GM21723 (cell line): ENCODE measurements around the gene MEOX1.
"Not testable (repeated sequence)": the region's sequence is repeated elsewhere in the genome, so short reads cannot be mapped to it uniquely, and the experiment has no call there.

Source experiments
- ATAC-seq: cut with Tn5 transposase; IDR thresholded peaks from one replicate; pipeline ENCODE4 v1.9.1; 2021; ENCODE audit warnings: mild to moderate bottlenecking, moderate library complexity; ENCODE audit not compliant: unreplicated experiment

Gene MEOX1

DNA sequence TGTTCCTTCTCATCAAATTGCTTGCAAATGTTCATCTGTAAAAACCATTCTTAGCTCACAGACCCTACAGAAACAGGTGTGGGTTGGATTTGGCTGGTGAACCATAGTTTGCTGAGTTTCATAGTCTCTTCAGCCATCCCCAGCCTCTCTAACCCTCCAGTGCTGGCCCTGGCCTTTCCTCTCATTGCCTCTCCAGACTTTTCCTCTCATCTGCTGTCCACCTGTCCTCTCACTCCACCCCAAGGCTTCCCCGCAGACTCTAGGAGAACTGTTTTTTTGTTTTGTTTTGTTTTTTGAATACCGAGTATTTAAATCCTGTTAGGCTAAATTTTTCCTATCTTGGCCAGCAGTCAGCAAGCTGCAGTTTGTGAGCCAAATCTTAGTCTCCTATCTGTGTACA lies 41.1 kb downstream of the MEOX1 start:
- no peak for ATAC-seq

DNA sequence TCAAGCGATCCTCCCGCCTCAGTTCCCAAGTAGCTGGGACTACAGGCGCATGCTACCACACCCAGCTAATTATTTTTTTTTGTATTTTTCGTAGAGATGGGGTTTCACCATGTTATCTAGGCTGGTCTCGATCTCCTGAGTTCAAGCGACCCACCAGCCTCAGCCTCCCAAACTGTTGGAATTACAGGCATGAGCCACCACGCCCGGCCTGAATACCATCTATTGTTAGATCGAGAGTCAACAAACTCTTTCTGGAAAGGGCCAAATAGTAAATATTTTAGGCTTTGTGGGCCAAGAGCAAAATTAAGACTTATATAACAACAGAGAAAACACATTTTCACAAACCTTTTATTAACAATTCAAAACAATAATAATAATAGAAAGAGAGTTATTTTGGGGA lies 41.6 kb downstream of the MEOX1 start:
- ATAC-seq: no peak

DNA sequence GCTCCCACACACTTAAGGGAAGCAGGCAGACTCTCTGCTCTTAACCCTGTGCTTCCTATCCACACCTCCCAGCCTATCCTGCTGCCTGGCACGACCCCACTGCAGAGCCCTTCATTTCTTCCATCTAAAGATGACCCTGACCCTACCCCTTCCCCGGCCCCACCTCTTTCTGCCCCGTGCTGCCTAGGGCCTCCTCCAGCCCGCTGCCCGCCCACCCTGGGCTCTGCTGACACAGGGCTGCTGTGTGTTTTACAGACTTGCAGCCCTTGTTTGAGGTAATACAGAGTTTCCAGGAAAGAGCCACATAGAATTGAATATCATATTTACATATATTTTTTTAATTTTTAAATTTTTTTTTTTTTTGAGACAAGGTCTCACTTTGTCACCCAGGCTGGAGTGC lies 42.0 kb downstream of the MEOX1 start:
- no peak for ATAC-seq

DNA sequence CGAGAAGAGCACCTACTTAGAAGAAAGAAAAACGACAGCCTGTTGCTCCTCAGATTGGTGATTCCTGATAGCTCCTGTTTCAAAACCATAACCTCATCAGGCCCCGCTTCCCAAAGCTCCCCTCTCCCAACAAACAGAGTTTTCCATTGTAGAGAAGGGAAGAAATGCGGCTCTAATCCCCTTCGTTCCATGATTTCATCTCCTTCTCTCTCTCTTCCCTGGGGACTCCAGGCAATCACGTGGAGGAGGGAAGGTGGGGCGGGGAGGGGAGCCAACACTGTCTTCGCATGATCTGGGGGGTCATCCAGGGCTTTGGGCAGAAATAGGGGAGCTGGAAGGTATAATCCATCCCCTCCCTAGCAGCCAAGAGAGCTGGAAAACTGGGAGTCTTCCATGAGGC lies 43.4 kb downstream of the MEOX1 start:
- no peak for ATAC-seq

DNA sequence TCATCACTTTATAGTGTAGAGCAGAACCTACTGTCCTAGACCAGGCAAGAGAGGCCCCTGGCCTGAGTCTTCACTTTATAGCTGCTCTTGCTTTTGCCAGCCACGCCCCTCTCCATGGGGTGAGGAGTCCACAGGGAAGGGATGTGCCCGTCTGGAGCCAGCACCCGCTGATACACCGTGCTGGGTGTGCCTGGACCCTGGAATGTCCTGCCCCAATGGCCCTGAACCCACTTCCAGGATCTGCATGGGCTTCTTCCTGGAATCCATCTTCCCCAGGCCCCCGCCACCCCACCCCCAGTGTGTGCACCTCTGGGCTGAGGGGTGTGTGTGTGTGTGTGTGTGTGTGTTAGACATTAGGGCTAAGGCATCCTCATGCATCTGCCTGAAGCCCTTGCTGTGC lies 44.9 kb downstream of the MEOX1 start:
- ATAC-seq: no peak

DNA sequence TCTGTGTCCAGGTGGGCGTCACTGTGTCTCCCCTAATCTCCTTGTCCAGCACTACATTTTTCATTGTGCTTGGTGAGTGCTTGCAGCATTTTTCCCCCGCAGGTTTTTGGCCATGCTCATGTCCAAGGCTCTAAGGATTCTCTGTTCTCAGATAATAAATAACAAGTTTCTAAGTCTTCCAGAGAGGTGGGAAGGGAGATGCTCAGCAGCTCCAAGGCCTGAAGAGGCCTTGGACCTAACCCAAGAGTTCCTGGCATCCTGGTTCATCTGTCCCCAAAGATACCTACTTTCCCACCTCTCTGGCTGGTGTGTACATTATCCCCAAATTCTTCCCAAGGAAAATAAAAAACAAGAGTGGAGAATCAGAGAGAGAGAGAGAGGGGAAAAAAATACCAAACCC lies 45.3 kb downstream of the MEOX1 start:
- ATAC-seq: no peak

DNA sequence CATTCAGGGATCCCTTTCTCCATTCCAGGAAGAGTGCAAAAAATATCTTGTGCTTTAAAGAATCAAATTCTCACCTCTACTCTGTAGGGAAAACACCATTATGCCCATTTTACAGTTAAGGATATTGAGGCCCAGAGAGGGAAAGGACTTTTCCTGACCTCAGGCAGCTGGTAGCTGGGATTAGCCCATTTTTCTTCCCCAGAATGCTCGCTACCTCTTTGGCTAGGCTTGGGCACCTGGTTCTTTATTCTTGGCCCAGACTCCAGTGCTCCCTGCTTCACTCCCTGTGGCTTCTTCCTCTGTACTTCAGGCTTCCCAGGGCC lies 45.7 kb downstream of the MEOX1 start:
- no peak for ATAC-seq

DNA sequence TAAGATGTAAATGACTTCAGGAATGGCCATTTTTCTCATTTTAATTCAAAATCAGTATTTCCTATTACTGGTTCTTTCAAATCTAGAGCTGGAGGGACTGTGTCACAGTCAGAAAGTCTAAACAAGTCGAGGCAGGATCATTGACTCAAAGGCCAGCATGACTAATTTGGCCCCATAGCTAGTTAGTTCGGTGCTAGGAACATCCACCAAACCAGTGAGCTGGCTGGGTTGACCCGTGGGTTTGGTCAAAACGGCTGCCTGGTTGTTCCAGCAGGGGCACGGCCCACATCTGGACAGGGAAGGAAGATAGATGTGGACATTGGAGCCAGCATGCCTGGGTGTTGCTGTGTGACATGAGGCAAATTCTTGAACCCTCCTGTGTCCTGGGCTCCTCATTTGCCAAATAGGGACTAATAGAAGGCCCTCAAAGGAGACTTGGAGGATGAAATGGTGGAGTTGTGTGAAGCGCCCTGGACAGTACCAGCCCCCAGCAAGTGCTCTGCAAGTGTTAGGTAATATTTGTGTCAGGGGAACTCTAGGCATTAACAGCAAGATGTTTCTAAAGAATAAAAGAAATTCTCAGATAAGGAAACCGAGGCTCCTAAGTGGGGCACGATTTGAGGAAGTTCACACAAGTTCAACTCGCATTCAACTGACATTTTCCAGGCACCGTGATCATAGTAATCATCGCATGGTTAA lies 46.2 kb downstream of the MEOX1 start:
- ATAC-seq: no peak

DNA sequence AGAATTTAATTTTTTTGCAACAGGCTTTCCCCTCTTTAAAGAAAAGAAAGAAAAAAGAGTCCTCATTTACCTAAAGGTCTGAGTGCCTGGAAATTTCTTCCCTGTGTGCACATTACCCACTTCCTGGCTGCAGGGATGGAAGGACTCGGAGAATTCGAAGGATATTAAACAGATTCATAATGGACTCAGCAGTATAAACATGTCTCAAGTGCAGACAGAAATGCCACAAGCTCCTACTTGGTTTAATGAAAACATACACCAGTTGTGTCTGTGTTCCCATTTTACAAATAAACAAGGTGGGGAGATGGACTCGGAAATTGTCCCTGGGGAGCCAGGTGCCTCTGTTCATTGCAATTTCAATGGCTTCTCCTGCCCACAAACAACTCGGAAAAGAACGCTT lies 47.2 kb downstream of the MEOX1 start:
- ATAC-seq: no peak

DNA sequence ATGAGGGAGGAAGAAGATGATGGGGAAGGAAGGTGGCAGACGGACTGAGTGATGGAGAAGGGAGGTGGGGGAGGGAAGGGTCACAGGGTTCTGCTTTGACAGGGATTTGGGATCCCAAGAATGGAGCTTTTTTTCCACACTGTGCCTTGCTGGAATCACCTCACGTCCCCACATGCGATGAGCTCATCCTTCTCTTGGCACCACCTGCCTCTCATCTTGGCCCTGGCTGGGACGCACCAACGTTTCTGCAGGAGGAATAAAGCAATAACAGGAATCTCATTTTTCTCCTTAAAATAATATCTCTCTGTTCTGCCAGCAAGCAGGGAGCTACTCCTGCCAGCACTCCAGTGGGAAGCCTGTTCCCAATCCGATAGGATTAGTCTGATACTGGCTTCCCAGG lies 47.8 kb downstream of the MEOX1 start:
- ATAC-seq: no peak

DNA sequence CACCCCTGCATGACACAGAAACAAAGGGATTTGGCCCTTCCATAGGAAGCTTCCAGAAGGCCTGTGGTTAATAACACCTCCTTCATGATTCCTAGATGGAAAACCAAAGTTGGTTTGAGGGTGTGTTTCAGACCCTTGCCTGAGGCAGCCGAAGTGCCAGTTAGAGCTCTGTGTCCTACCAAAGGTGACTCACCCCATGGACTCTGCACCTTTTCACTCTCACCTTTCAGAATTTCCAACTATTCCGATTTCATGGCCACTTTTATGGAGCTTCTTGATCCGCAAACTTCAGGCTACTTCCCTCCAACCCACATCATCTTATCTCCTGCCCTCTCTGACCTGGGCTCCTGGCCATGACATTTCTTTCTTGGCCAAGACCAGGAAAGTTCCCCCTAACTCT lies 49.2 kb downstream of the MEOX1 start:
- no peak for ATAC-seq

DNA sequence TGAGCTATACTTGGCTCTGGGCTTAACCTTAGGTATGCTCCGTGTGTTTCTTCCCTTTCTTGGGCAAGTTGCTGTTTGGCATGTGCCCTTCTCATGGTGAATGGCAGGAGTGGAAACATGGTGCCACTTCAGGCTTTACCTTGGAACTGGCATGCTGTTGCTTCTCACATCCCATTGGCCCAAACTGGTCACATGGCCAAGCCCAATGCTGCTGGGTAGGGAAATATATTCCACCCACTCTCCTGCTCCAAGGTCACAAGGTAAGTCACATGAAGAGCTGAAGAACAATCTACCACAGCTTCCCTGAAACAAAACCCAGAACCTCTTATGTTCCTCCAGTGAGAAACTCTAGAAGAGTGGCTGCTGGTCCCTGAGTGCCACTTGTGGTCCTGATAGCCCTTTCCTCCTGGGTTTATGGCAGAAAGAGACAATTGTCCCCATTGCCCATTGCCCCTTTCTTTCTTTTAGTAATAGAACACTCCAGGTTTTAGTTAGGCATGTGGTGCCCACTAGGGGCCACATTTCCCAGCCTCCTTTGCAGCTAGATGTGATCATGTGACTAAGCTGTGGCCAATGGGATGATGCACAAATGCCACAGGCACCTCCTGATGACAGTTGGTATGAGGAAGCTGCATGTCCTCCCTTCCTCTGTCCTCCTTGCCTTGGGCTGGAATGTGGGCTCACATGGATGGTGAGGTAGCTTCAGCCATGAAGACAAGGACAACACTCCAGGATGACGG lies 50.3 kb downstream of the MEOX1 start:
- no peak for ATAC-seq

DNA sequence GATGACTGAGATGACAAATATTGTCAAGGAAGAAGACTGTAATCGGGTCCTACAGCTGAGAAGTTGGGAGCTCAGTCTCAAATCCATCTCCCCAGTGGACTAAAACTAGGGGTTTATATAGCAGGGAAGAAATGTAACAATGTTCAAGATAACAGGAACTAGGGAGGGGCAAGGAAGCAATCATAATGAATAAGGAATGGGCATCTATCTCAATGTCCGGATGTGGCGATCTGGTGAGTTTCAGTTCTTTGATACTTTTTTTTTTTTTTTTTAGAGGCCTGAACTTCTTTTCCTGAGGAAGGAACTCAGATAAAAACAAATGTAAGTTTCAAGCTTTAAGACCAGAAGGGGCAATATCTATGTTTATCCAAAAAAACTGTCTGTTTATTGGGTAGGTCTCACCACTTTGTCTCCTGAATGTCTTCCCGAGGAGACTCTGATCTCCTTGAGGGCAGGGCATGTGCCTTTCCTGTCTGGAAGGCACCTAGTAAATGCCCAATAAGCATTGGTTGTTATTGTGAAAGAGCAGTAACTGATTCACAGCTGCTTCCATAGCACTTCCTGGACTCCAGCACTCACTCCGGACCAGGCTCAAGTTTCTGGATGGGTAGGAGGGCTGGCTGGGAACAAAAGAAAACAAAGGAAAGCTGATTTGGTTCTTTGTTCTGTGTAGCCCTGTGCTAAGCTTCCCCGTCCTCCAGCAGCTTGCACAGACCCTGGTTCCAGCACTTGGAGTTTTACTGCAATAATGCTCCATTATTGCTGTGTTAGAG lies 51.9 kb downstream of the MEOX1 start:
- no peak for ATAC-seq

DNA sequence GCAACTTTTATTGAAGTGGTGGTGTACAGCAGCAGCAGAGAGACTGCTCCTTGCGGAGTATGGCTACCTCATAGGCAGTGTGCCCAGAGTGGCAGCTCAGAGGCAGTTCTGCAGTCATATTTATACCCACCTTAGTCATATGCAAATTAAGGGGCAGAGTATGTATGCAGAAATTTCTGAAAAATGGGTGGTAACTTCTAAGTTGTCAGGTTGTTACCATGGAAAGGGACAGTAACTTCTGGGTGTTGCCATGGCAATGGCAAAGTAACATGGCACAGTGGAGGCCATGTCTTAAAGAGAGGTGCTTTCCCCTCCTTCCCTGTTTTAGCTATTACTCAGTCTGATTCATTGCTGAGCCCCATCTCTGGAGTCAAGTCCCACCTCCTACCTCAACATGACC lies 53.4 kb downstream of the MEOX1 start:
- ATAC-seq: no peak

DNA sequence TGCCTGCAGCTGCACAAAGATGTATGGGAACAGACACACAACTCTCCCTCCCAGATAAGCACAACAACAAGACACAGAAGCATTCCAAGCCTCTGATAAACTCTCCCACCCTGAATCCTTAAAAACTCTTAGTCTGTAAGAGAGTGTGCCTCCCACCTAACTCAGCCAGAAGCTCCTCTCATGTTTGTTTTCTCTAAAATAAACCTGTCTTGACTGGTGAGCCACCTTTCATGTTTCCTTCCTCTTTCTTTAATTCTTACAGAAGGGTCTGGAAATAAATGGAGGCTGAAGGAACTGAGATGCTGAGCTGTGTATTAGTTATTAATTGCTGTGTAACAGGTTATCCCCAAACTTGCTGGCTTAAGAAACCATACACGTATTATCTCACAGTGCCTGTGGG lies 57.2 kb downstream of the MEOX1 start:
- no peak for ATAC-seq

DNA sequence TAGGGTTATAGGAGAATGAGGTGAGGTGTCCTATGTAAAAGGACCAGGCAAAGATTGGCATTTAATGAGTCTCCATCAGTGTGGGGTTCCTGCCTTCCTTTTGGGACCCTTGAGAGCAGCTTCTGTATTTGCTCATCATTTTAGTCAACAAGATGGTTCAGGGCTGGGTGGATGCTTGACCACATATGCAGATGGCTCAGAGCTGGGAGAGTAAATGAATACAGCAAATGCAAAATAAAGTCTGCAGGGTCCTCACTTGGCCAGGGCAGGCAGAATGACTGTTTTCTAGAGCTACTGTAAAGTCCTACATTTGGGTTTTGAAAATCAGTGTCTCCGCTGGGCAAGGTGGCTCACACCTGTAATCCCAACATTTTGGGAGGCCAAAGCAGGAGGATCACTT lies 58.4 kb downstream of the MEOX1 start:
- no peak for ATAC-seq

DNA sequence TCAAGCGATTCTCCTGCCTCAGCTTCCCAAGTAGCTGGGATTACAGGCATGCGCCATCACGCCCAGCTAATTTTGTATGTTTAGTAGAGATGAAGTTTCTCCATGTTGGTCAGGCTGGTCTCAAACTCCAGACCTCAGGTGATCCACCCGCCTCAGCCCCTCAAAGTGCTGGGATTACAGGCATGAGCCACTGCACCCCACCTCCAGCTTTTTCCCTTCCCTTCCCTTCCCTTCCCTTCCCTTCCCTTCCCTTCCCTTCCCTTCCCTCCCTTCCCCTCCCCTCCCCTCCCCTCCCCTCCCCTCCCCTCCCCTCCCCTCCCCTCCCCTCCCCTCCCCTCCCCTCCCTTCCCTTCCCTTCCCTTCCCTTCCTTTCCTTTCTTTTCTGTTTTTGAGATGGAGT lies 59.2 kb downstream of the MEOX1 start:
- not testable (repeated sequence) for ATAC-seq

DNA sequence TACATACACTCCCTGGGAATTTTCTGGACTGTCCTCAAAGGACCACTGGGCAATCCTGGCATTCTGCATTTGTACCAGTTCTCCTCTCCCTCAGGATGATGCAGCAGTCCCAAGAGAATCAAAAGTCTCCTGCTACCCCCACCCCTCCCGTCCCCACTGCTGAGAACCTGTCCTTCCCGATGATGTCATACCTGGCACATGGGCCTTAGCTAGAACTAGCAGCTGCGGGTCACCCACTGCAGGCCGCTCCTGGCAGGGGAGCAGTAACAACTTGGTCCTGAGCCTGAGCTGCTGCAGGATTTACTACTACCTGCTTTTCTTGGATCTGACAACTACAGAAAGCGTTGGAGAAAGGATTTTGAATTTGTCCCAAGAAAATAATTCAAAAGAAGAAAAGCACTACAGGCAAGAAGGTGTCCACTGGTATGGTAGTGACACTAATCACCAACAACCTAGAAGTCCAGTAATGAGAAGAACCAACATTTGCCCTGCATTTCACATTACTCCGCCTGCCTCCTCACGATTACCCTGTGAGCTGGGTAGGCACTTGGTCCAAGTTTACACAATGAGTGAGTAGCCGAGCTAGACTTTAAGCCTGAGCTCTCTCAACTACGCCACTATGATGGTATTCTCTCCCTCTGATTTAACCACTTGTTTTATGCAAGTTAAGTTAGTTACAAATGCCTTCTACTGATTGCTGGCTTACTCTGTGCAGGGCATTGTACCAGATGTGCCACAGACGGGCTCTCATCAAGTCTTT lies 60.3 kb downstream of the MEOX1 start:
- ATAC-seq: no peak

DNA sequence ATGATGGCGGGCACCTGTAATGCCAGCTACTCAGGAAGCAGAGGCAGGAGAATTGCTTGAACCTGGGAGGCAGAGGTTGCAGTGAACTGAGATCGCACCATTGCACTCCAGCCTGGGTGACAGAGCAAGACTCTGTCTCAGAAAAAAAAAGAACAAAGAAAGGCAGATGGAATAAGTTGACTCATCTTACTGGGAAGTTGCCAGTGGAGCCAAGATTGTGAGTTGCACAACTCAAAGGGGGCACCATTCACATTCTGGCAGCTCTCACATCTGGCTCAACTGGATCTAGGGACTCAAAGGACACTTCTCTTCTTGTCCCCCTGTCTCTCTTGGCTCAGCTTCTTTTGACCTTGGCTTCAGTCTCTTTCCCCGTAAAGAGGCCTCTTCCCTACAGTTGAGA lies 61.9 kb downstream of the MEOX1 start:
- ATAC-seq: no peak

DNA sequence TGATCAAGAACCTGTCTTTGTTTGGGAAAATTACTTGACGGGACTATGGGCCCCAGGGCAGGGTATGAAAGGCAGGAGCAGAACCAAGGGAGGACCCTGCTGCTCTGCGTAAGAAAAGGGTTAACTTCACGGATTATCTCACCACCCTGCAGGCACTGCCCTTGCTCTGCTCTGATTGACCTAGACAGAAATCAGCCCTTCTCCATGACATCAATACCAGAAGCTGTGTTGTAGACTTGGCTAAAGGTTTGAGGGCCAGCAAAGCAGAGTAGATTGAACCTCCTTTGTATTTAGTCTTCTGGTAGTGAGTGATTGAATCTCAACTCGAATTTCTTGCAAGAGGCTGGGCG lies 62.7 kb downstream of the MEOX1 start:
- ATAC-seq: no peak

DNA sequence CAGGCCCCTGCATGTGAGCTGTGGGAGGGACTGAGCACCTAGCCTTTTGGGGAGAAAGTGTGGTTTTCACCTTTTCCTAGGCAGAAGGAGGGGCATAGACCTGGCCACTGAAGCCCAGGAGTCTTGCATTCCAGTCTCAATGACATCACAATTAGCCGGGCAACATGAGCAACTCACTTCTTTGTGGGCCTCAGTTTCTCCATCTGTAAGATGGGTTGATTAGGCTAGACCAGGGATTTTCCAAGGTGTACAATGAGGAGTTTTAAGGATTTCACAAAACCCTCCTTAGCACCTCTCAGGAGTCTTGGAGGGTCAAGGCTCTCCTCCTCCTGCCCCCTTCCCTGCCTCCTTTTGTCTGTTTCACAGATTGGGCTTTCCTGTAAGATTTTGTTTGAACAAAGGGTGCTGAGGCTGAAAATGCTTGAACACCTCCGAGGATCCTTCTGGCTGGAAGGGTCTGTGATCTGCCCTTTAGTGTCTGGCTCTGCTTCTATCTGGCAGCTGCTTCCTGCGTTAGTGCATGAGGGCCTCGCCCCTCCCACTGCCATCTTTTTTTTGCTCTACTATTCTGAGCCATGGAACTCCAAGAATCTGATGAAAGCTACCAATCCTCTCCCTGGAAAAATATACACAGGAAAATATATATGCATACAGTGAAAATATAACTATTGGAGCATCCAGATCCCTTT lies 63.2 kb downstream of the MEOX1 start:
- no peak for ATAC-seq
